Heart left ventricle (tissue), 16 donors: ENCODE results near the gene GPC6. TPM values are rescaled to one million over a fixed set of nuclear protein-coding genes. Genes with fewer than 3 reads are reported as not detected.

Experiments used
- ATAC-seq, 4 donors: fragments of 200-7000 bp; cut with Tn5 transposase; one replicate each; pipeline ENCODE4 v1.9.1; 2020 to 2022; ENCODE audit warnings: moderate library complexity in 4 of 4, mild to moderate bottlenecking in 3 of 4, moderate number of reproducible peaks in 1 of 4
- DNase-seq, 5 donors: peaks; one replicate each; pipeline ENCODE4 v3.0.0-alpha.2; 2020
- H3K27ac ChIP-seq, 12 donors: fragments of 200-600 bp; sonication (generic) in 4 of 12; one replicate each; pipeline versions ENCODE4 v1.5.0 to v1.8.0; 2016 to 2022; ENCODE audit warnings: mild to moderate bottlenecking in 2 of 12
- H3K27me3 ChIP-seq, 9 donors: fragments of 200-600 bp; sonication (generic) in 2 of 9; one replicate each; pipeline versions ENCODE4 v1.5.1 to v1.8.0; 2016 to 2022; ENCODE audit warnings: mild to moderate bottlenecking in 3 of 9
- H3K36me3 ChIP-seq, 9 donors: fragments of 200-600 bp; sonication (generic) in 2 of 9; one replicate each; pipeline versions ENCODE4 v1.5.0 to v1.8.0; 2018 to 2022; ENCODE audit warnings: mild to moderate bottlenecking in 2 of 9
- H3K4me1 ChIP-seq, 12 donors: fragments of 200-600 bp; sonication (generic) in 4 of 12; one replicate each; pipeline versions ENCODE4 v1.5.0 to v1.8.0; 2016 to 2022; ENCODE audit warnings: mild to moderate bottlenecking in 3 of 12
- H3K4me3 ChIP-seq, 12 donors: fragments of 200-600 bp; sonication (generic) in 4 of 12; one replicate each; pipeline versions ENCODE4 v1.5.0 to v1.8.0; 2017 to 2022; ENCODE audit warnings: mild to moderate bottlenecking in 9 of 12, moderate library complexity in 4 of 12
- H3K9me3 ChIP-seq, 12 donors: fragments of 200-600 bp; sonication (generic) in 4 of 12; one replicate each; pipeline versions ENCODE4 v1.5.0 to v1.8.0; 2016 to 2022; ENCODE audit warnings: mild to moderate bottlenecking in 1 of 12
- POLR2A ChIP-seq, 2 donors: fragments of 450-650 bp; IDR thresholded peaks; one replicate each; pipeline ENCODE4 v1.6.1; 2017; ENCODE audit warnings: antibody characterized with exemption in 2 of 2, mild to moderate bottlenecking in 2 of 2, moderate library complexity in 2 of 2
- WGBS, 4 donors: extraction: QIAGEN DNeasy Blood & Tissue Kit in 2 of 4; methylation state at CpG; one replicate each; pipeline versions ENCODE4 v1.1.5 to v1.1.7; 2013 to 2018; 5-methylcytosine and 5-hydroxymethylcytosine counted together
- intact Hi-C, 10 donors: fragments of 100-400 bp; cut with DNase I; formaldehyde crosslinking; loops; one replicate each; pipeline versions ENCODE4 v1.11.1 to v1.14.2; 2022
- polyA plus RNA-seq, 2 donors: library from polyadenylated mRNA; stranded (reverse); fragments of 200-250 nt; gene quantifications; one replicate each; pipeline ENCODE4 v1.2.3, GENCODE V29; 2013
- total RNA-seq, 9 donors: library from RNA; depleted of rRNA in 2 of 9; stranded (reverse); fragments of >200 nt in 2 of 9; fragmentation: NEBNext Ultra II Directional in 3 of 9; extraction: Animal tissue kit (Norgen Biotek cat#: 25700) in 3 of 9; gene quantifications; one replicate each; pipeline versions ENCODE4 v1.1.0 to v1.2.4, GENCODE V29; 2016 to 2023
- TF ChIP-seq, protein P1 (sequence below), 12 donors: fragments of 200-600 bp; sonication (generic) in 4 of 12; IDR thresholded peaks; one replicate each; pipeline versions ENCODE4 v1.5.0 to v1.8.0; 2018 to 2022; ENCODE audit warnings: antibody characterized with exemption in 12 of 12, mild to moderate bottlenecking in 5 of 12
- donor health status: ischemic (EF 13 %, LVEDD 7.1; RV severe dilation, severe dysfunction).
- donor health status: healthy with polysubstance abuse.
- donor health status: DM: no; HTN: yes; CAD: no.
- donor health status: DM: no; HTN: no; CAD: no.
- donor health status: ischemic (EF 25% LVEDD 6.9; RV normal size, moderate dysfunction).
- donor health status: ischemic (EF 25% LVEDD 5.7; RV mildly dilated, moderate dysfunction).
- donor health status: healthy.
- donor health status: DM: yes; HTN: yes; CAD: no.
- donor health status: ischemic (EF 35%, LVEDD 5.7; RV mildly dilated, moderate dysfunction).
- donor health status: nonischemic (EF 11% LVEDD 7.7; RV severe dilation, severe dysfunction).
- donor health status: DM: yes; HTN: yes; CAD: no.
- donor health status: PGD.
- donor health status: ischemic (EF 29% LVEDD 5.4; RV normal size, mild dysfunction).
- donor health status: nonischemic (EF 23%, LVEDD 6.1; RV moderate dilation, normal function).

Gene GPC6
- total and polyA plus RNA-seq, 11 donors: 0.08 to 6.2 (median 2.0) TPM

DNA sequence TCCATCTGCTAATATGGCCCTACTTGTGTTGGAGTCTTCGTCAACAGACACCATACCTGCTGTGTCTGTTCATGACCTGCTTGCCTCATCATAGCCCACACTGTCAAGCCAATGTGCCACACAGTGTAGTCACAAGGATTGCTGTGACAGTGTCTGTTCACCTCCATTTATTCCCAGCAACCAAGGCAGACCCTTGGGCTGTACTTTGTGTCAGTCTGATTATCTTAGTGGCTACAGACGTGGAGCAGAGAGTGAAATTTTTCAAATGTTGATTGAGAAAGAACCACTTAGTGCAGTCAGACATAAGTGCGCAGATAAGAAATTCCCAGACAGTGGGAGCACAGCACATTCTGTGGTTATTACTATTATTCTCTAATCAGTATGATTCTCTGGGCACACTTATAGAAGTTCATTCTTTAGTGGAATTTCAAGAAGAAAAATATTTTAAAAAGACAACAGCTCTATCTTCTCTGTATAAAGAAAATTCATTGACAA, 184.6 kb downstream of the GPC6 start:
- ATAC-seq (no peak), DNase-seq (no peak)
- no peaks in the 10 kb centered on the region for H3K9me3 ChIP-seq
- 69 to 81% (median 74%) methylated on average over 3 of the region's 3 CpGs for WGBS, 4 donors
- no peaks in the 10 kb centered on the region for H3K36me3 ChIP-seq
- H3K27me3 ChIP-seq: no peaks in the 10 kb centered on the region
- H3K4me3 ChIP-seq: no peak overlapping the region
- TF ChIP-seq, protein P1, sequence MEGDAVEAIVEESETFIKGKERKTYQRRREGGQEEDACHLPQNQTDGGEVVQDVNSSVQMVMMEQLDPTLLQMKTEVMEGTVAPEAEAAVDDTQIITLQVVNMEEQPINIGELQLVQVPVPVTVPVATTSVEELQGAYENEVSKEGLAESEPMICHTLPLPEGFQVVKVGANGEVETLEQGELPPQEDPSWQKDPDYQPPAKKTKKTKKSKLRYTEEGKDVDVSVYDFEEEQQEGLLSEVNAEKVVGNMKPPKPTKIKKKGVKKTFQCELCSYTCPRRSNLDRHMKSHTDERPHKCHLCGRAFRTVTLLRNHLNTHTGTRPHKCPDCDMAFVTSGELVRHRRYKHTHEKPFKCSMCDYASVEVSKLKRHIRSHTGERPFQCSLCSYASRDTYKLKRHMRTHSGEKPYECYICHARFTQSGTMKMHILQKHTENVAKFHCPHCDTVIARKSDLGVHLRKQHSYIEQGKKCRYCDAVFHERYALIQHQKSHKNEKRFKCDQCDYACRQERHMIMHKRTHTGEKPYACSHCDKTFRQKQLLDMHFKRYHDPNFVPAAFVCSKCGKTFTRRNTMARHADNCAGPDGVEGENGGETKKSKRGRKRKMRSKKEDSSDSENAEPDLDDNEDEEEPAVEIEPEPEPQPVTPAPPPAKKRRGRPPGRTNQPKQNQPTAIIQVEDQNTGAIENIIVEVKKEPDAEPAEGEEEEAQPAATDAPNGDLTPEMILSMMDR (IDR thresholded peaks at IDR 0.05): no peak
- TF ChIP-seq POLR2A (IDR thresholded peaks at IDR 0.05): no peak
- H3K4me1 ChIP-seq: no peaks in the 10 kb centered on the region
- intact Hi-C loops: no loop called here
- no peak overlapping the region for H3K27ac ChIP-seq

DNA sequence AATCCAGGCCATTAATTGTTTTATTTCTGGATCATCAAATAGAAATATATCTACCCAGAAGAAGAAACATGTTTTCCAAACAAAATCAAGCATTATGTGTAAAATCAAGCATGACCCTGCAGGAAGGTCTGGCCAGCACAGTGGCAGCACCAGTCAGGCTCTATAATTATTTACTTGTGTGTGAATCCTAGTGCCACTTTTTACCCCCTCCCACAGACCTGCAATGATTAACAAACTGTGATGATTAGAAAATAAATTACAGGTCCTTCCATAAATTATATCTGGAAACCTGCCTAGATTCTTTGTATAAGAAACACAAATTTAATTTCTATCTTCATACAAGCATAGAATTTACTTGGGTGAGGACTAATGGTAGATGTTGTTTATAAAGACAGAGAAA, 186.1 kb downstream of the GPC6 start:
- no peaks in the 10 kb centered on the region for H3K27me3 ChIP-seq
- no peaks in the 10 kb centered on the region for H3K9me3 ChIP-seq
- no peak overlapping the region for H3K4me3 ChIP-seq
- ATAC-seq (no peak), DNase-seq (no peak)
- TF ChIP-seq, protein P1 (IDR thresholded peaks at IDR 0.05): no peak
- TF ChIP-seq POLR2A (IDR thresholded peaks at IDR 0.05): no peak
- H3K27ac ChIP-seq: no peak overlapping the region
- intact Hi-C loops: no loop called here
- no peaks in the 10 kb centered on the region for H3K4me1 ChIP-seq
- no peaks in the 10 kb centered on the region for H3K36me3 ChIP-seq

DNA sequence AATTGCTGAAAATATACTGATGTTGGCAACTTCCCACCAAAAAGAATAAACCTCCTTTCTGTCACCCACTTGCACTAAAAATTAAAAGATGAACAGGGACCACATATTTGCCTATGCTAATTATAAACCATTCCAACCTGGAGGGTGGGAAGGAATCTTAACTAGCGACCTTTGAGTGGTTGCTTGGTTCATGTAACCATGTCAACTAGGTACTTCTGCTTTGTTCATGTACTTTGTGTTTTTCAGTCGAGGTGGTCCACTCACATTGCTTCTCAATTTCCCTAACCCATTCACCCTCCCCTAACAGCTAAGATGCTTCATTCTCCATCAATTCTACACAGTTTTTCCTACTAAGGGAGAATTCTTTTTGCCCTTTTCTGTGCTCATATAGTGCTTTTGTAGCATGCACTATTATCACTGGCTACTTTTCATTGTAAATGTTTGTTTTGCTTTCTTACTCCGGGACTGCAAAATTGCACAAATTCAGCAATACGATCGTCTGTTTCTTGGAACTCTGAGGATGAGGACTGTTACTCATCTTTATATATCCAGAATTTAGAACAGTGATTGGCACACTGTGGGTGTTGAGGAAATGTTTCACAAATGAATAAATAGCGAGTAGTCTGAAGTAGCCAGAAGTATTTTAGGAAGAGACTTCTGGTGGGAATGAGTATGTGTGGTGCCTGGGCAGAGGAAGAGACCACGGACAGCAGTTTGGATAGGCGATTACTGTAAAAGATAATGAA, 187.5 kb downstream of the GPC6 start:
- no peaks in the 10 kb centered on the region for H3K36me3 ChIP-seq
- no peak for TF ChIP-seq POLR2A (IDR thresholded peaks at IDR 0.05)
- TF ChIP-seq, protein P1 (IDR thresholded peaks at IDR 0.05): no peak
- H3K27ac ChIP-seq: no peak overlapping the region
- no peaks in the 10 kb centered on the region for H3K9me3 ChIP-seq
- no peaks in the 10 kb centered on the region for H3K4me1 ChIP-seq
- no peak overlapping the region for H3K4me3 ChIP-seq
- no peak for DNase-seq
- ATAC-seq: no peak
- WGBS, 4 donors: 68 to 73% (median 69%) methylated on average over 8 of the region's 8 CpGs
- intact Hi-C loops: no loop called here
- no peaks in the 10 kb centered on the region for H3K27me3 ChIP-seq

DNA sequence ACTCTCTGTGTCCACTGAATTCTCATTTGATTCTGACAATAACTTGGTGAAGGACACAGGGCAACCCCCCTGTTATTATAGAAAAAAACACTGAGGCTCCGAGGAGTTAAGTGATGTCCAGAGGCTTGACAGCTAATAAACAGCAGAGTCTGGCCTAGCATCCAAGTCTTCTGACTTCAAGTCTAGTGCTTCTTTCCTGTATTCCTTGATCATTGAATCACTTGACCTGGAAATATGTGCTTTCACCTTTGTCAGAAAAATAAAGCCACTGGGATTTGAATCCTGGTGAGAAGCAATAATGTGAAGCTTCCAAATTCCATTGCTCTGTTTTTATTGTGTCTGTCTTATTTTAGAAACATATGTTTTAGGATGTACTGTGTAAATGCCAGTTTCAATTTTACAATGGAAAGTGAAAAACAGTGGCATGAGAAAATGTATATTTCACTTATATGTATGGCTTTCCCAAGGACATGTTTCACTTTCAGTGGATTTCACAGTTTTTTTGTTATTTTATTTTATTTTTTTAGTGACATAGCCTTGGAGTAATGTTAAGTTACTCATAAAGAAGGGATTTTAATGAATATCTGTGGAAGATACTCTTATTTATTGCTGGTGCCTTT, 190.2 kb downstream of the GPC6 start:
- no peaks in the 10 kb centered on the region for H3K9me3 ChIP-seq
- ATAC-seq (no peak), DNase-seq (no peak)
- WGBS, 4 donors: 52 to 79% (median 54%) methylated on average over 1 of the region's 1 CpG
- no peak overlapping the region for H3K27ac ChIP-seq
- no peak overlapping the region for H3K4me3 ChIP-seq
- no peak for TF ChIP-seq POLR2A (IDR thresholded peaks at IDR 0.05)
- TF ChIP-seq, protein P1 (IDR thresholded peaks at IDR 0.05): no peak
- H3K36me3 ChIP-seq: no peaks in the 10 kb centered on the region
- no peaks in the 10 kb centered on the region for H3K27me3 ChIP-seq
- H3K4me1 ChIP-seq: no peaks in the 10 kb centered on the region
- intact Hi-C loops: no loop called here
